ENCODE measurements around the gene SLC13A2.

Gene SLC13A2

DNA sequence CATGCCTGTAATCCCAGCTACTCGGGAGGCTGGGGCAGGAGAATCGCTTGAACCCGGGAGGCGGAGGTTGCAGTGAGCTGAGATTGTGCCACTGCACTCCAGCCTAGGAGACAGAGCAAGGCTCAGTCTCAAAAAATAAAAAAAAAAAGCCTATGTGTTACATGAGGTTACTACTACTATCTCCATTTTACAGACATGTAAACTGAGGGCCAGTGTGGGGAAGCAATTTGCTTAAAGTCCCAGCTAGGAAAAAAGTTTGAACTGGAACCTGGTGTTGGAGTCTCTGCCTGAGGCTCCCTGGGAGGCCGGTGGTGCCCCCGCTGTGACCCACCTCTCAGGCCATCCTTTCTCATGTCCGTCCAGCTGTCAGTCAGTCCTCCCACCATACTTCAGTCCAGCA, 4.5 kb downstream of the SLC13A2 start:
- in situ Hi-C loops (cut with HindIII; ENCODE audit: low sequenced_read_pairs) = no loop called here
- no peak overlapping the region for H3K4me3 ChIP-seq (ENCODE audit: low read depth, low read length)
- TF ChIP-seq, protein P1, sequence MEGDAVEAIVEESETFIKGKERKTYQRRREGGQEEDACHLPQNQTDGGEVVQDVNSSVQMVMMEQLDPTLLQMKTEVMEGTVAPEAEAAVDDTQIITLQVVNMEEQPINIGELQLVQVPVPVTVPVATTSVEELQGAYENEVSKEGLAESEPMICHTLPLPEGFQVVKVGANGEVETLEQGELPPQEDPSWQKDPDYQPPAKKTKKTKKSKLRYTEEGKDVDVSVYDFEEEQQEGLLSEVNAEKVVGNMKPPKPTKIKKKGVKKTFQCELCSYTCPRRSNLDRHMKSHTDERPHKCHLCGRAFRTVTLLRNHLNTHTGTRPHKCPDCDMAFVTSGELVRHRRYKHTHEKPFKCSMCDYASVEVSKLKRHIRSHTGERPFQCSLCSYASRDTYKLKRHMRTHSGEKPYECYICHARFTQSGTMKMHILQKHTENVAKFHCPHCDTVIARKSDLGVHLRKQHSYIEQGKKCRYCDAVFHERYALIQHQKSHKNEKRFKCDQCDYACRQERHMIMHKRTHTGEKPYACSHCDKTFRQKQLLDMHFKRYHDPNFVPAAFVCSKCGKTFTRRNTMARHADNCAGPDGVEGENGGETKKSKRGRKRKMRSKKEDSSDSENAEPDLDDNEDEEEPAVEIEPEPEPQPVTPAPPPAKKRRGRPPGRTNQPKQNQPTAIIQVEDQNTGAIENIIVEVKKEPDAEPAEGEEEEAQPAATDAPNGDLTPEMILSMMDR (IDR thresholded peaks at IDR 0.05; ENCODE audit: low read depth, low read length, missing control alignments) = no peak
- DNase-seq (ENCODE audit: low read depth) = no peak

DNA sequence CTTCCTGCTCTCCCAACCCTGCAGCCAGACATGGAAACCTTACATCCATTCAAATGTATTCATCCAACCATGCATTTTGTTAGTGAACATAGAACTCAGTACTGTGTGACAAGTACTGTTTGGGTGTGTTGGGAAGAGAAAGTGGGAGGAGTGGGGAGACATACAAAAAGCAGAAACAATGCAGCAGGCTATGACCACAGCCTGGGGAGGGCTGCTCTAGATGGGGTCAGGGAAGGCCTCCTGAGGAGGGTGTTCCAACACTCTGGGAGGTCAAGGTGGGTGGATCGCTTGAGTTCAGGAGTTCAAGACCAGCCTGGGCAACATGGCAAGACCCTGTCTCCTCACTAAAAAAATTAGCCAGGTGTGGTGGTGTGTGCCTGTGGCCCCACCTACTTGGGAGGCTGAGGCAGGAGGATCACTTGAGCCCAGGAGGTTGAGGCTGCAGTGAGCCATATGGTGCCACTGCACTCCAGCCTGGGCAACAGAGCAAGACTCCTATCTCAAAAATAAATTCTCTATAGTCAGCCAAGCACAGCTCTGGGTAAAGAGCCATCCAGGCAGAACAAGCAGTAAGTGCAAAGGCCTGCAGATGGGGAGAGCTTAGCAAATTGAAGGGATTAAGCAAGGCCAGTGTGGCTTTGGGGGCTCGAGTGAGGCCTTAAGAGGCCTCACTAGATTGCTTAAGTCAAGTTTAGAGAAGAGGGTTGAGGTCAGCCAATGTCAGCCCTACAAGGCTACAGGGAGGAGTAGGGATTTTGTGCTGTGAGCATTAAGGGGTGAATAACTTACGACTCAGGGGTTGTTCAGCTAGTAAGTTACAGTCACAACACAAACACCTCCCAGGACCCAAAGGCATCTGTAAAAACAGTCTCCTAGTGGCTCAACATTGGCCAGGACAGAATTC, 5.5 kb downstream of the SLC13A2 start:
- DNase-seq (ENCODE audit: low read depth) = no peak
- no peak overlapping the region for H3K4me3 ChIP-seq (ENCODE audit: low read depth, low read length)
- TF ChIP-seq, protein P1 (IDR thresholded peaks at IDR 0.05; ENCODE audit: low read depth, low read length, missing control alignments) = no peak
- in situ Hi-C loops (cut with HindIII; ENCODE audit: low sequenced_read_pairs) = no loop called here

DNA sequence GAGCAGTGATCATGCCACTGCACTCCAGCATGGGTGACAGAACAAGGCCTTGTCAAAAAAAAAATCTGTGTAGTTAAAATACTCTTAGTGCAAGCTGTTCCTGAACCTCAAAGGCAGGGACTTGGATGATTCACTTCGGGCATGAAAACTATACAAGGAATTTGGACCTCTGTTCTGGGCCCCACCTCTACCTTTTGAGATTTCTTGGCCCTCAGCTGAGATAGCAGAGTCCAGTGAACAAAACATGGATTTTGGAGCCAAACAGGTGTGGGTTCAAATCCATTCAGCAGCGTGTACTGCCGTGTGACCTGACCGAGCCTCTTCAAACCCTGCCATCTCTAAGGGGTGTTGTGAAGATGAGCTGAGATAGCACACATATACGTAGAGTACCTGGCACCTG, 6.8 kb downstream of the SLC13A2 start:
- TF ChIP-seq, protein P1 (IDR thresholded peaks at IDR 0.05; ENCODE audit: low read depth, low read length, missing control alignments) = no peak
- no peak for DNase-seq (ENCODE audit: low read depth)
- no peak overlapping the region for H3K4me3 ChIP-seq (ENCODE audit: low read depth, low read length)
- in situ Hi-C loops (cut with HindIII; ENCODE audit: low sequenced_read_pairs) = no loop called here

DNA sequence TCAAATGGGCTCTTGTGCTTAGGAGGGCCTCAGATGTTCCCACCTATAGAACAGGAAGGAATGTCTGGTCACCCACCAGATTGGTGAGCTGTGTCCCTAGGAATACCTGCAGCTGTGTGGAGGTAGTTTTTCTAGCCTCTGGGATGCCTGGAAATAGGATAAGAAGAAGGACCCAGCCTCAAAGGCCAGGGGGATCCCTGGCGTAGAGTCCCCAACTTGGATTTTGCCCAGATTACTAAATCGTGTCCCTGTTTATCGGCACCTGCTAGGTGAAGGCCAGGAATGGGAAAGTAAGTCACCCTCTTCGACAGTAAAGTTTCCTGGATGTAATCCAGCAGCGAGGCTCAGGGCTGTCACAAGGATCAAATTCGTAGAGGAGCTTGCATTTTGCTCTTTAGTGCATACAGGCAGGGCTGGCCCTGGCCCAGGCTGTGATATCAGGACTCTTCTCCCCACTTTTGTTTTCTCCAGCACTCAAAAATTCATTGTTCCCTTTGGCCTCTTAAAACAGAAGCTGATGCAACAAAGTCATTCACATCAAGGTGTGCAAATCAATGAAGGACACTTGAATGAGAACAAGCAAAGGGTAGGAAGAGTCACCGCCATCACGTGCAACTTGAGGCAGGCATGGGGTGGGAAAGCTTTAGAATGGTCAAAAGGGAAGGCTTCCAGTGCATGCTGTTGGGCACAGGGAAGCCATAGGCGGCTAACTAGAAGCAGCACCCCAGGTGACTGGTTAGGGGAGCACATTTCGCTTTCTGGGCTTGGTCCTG, 7.5 kb downstream of the SLC13A2 start:
- in situ Hi-C loops (cut with HindIII; ENCODE audit: low sequenced_read_pairs) = no loop called here
- TF ChIP-seq, protein P1 (IDR thresholded peaks at IDR 0.05; ENCODE audit: low read depth, low read length, missing control alignments) = no peak
- H3K4me3 ChIP-seq (ENCODE audit: low read depth, low read length) = no peak overlapping the region
- no peak for DNase-seq (ENCODE audit: low read depth)

DNA sequence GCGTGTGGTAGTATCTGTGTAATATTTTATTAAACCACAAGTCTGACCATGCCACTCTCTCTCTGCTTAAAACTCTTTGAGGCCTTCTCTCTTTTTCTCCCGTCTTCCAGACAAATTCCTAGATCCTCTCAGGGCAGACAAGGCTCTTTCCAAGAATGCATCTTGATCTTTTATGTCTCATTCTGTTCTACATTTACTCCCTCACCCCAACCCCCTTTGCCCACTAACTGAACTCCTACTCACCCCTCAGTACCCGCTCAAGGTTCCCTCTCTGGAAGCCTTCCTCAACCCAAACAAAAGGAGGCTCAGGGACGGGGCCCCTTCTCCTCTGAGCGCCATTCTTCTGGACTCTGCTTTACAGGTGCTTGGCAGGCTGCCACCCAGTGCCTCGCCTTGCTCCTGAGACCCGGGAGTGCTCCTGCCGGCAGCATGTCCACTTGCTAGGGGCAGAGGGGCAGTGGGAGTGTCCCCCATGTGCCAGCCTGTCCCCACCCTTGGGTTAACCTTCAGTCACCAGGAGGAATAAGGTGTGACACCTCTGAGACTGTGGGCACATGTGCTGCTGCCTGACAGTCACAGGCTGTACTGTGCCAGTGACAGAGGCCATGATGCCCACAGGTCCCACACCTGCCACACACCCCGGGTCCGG, 9.2 kb downstream of the SLC13A2 start:
- TF ChIP-seq, protein P1 (IDR thresholded peaks at IDR 0.05; ENCODE audit: low read depth, low read length, missing control alignments) = no peak
- DNase-seq (ENCODE audit: low read depth) = no peak
- in situ Hi-C loops (cut with HindIII; ENCODE audit: low sequenced_read_pairs) = no loop called here
- no peak overlapping the region for H3K4me3 ChIP-seq (ENCODE audit: low read depth, low read length)

DNA sequence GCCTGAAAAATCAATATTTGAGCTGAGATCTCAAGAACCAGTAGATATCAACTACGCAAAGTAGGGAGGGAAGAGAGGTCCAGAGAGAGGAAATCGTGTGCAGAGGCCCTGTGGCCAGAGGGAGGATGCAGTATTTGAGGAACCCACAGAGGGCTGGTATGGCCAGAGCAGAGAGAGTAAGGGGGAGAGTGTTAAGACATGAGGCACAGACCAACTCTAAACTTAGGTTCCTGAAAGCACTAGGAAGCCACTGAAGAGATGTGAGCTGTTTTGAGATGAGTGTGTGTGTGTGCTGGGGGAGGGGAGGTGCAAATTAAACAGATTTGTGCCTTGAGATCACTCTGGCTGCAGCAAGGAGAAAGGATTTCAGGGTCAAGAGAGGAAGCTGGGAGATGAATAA, 10.9 kb downstream of the SLC13A2 start:
- in situ Hi-C loops (cut with HindIII; ENCODE audit: low sequenced_read_pairs) = no loop called here
- TF ChIP-seq, protein P1 (IDR thresholded peaks at IDR 0.05; ENCODE audit: low read depth, low read length, missing control alignments) = no peak
- H3K4me3 ChIP-seq (ENCODE audit: low read depth, low read length) = no peak overlapping the region
- DNase-seq (ENCODE audit: low read depth) = no peak

Data from astrocyte of the cerebellum (primary cell).